ENCODE results near the gene MCOLN1.
A peak's percentile ranks its signal among the peaks of the same experiment; 100 is the strongest.

The MCOLN1 gene

GRCh38 chr19:7500811-7501450 lies 21.5 kb upstream of the MCOLN1 start:
- DNase-seq (ENCODE audit: low read depth, low spot score): no peak
- H3K4me3 ChIP-seq (ENCODE audit: low read depth, low read length): no peak overlapping the region
- in situ Hi-C loops (cut with HindIII; ENCODE audit: low sequenced_read_pairs): no loop called here
- TF ChIP-seq, protein P1, sequence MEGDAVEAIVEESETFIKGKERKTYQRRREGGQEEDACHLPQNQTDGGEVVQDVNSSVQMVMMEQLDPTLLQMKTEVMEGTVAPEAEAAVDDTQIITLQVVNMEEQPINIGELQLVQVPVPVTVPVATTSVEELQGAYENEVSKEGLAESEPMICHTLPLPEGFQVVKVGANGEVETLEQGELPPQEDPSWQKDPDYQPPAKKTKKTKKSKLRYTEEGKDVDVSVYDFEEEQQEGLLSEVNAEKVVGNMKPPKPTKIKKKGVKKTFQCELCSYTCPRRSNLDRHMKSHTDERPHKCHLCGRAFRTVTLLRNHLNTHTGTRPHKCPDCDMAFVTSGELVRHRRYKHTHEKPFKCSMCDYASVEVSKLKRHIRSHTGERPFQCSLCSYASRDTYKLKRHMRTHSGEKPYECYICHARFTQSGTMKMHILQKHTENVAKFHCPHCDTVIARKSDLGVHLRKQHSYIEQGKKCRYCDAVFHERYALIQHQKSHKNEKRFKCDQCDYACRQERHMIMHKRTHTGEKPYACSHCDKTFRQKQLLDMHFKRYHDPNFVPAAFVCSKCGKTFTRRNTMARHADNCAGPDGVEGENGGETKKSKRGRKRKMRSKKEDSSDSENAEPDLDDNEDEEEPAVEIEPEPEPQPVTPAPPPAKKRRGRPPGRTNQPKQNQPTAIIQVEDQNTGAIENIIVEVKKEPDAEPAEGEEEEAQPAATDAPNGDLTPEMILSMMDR (IDR thresholded peaks at IDR 0.05; ENCODE audit: low read depth, low read length): no peak

- DNase-seq (ENCODE audit: low read depth, low spot score): no peak
- in situ Hi-C loops (cut with HindIII; ENCODE audit: low sequenced_read_pairs): no loop called here
- no peak overlapping the region for H3K4me3 ChIP-seq (ENCODE audit: low read depth, low read length)
- TF ChIP-seq, protein P1 (IDR thresholded peaks at IDR 0.05; ENCODE audit: low read depth, low read length): no peak
Observed at GRCh38 chr19:7502552-7502951, 19.9 kb upstream of the MCOLN1 start.

GRCh38 chr19:7504684-7505083 lies 17.7 kb upstream of the MCOLN1 start:
- H3K4me3 ChIP-seq (ENCODE audit: low read depth, low read length): no peak overlapping the region
- TF ChIP-seq, protein P1 (IDR thresholded peaks at IDR 0.05; ENCODE audit: low read depth, low read length): no peak
- in situ Hi-C loops (cut with HindIII; ENCODE audit: low sequenced_read_pairs): no loop called here
- DNase-seq (ENCODE audit: low read depth, low spot score): no peak

- TF ChIP-seq, protein P1 (IDR thresholded peaks at IDR 0.05; ENCODE audit: low read depth, low read length): no peak
- DNase-seq (ENCODE audit: low read depth, low spot score): no peak
- H3K4me3 ChIP-seq (ENCODE audit: low read depth, low read length): no peak overlapping the region
- in situ Hi-C loops (cut with HindIII; ENCODE audit: low sequenced_read_pairs): no loop called here
Observed at GRCh38 chr19:7505288-7505681, 17.1 kb upstream of the MCOLN1 start.

GRCh38 chr19:7505682-7506384 lies 16.6 kb upstream of the MCOLN1 start:
- H3K4me3 ChIP-seq (ENCODE audit: low read depth, low read length): no peak overlapping the region
- no peak for DNase-seq (ENCODE audit: low read depth, low spot score)
- TF ChIP-seq, protein P1 (IDR thresholded peaks at IDR 0.05; ENCODE audit: low read depth, low read length): no peak
- in situ Hi-C loops (cut with HindIII; ENCODE audit: low sequenced_read_pairs): no loop called here

- TF ChIP-seq, protein P1 (IDR thresholded peaks at IDR 0.05; ENCODE audit: low read depth, low read length): no peak
- no peak overlapping the region for H3K4me3 ChIP-seq (ENCODE audit: low read depth, low read length)
- DNase-seq (ENCODE audit: low read depth, low spot score): peak; percentile 65
- in situ Hi-C loops (cut with HindIII; ENCODE audit: low sequenced_read_pairs): no loop called here
Observed at GRCh38 chr19:7506385-7507328, 15.8 kb upstream of the MCOLN1 start.

All from astrocyte of the spinal cord (primary cell).